Upper lobe of left lung (tissue), 6 donors: ENCODE results near the gene TM4SF5. TPM values are rescaled to one million over a fixed set of nuclear protein-coding genes. Genes with fewer than 3 reads are reported as not detected.

Experiments used
- ATAC-seq, 2 donors: fragments of 200-7000 bp; cut with Tn5 transposase; one replicate each; pipeline ENCODE4 v1.9.1; 2022; ENCODE audit warnings: mild to moderate bottlenecking in 2 of 2, moderate library complexity in 2 of 2; ENCODE audit not compliant: low FRiP score in 2 of 2
- DNase-seq, 2 donors: peaks; one replicate each; pipeline ENCODE4 v3.0.0-alpha.2; 2019 to 2020
- H3K27ac ChIP-seq, 4 donors: fragments of 200-600 bp; sonication (generic); one replicate each; pipeline ENCODE4 v1.5.1; 2016 to 2019
- H3K27me3 ChIP-seq, 4 donors: fragments of 200-600 bp; sonication (generic); one replicate each; pipeline ENCODE4 v1.5.1; 2017 to 2019
- H3K36me3 ChIP-seq, 4 donors: fragments of 200-600 bp; sonication (generic); one replicate each; pipeline ENCODE4 v1.5.1; 2016 to 2019
- H3K4me1 ChIP-seq, 4 donors: fragments of 200-600 bp; sonication (generic); one replicate each; pipeline ENCODE4 v1.5.1; 2018 to 2019
- H3K4me3 ChIP-seq, 4 donors: fragments of 200-600 bp; sonication (generic); one replicate each; pipeline ENCODE4 v1.5.1; 2017 to 2019; ENCODE audit warnings: mild to moderate bottlenecking in 2 of 4, moderate library complexity in 1 of 4
- H3K9me3 ChIP-seq, 4 donors: fragments of 200-600 bp; sonication (generic); one replicate each; pipeline ENCODE4 v1.5.1; 2018 to 2019
- EP300 ChIP-seq, 4 donors: sonication (generic); formaldehyde crosslinking; IDR thresholded peaks; one replicate each; pipeline ENCODE4 v1.5.1; 2017; ENCODE audit warnings: antibody characterized with exemption in 4 of 4, control low read depth in 2 of 4
- POLR2A ChIP-seq, 4 donors: fragments of 450-650 bp; IDR thresholded peaks; one replicate each; pipeline ENCODE4 v1.5.1; 2016 to 2017; ENCODE audit warnings: antibody characterized with exemption in 4 of 4, mild to moderate bottlenecking in 2 of 4
- POLR2AphosphoS5 ChIP-seq, 2 donors: sonication (generic); formaldehyde crosslinking; IDR thresholded peaks; one replicate each; pipeline ENCODE4 v1.5.1; 2017; ENCODE audit warnings: antibody characterized with exemption in 2 of 2
- WGBS, 2 donors: methylation state at CpG; one replicate each; pipeline ENCODE4 v1.1.5; 2017 to 2018; 5-methylcytosine and 5-hydroxymethylcytosine counted together
- total RNA-seq, 6 donors: library from RNA; depleted of rRNA in 4 of 6; stranded (reverse); fragments of >200 nt in 4 of 6; gene quantifications; one replicate each; pipeline versions ENCODE4 v1.1.0 to v1.2.1, GENCODE V29; 2016 to 2021
- TF ChIP-seq, protein P1 (sequence below), 6 experiments: fragments of 450-650 bp in 4 of 6; fragments of 200-600 bp in 2 of 6; sonication (generic) in 2 of 6; IDR thresholded peaks; one replicate each; pipeline ENCODE4 v1.5.1; 2016 to 2019; ENCODE audit warnings: antibody characterized with exemption in 6 of 6
- donor health status: DM: no; HTN: no; CAD: no; lungs with moderate emphysema.
- donor health status: DM: no; HTN: yes; CAD: no; lungs with severe emphysema.

TM4SF5 gene
- total RNA-seq, 6 donors from 2014 or later: not detected

DNA sequence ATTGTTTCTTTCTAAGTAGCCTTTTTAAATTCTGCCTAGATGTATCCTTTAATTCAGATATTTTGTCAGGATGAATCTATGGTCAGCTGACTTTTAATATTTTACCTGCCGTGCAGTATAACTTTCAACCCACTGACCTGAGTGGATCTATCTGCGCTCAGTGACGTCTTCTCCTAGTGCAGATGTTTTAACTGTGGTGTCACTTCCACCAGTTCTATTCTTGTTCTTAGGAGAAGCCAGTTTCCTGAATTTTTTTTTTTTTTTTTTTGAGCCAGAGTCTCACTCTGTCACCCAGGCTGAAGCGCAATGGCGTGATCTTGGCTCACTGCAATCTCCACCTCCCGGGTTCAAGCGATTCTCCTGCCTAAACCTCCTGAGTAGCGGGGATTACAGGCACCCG lies 5.0 kb upstream of the TM4SF5 start:
- H3K27ac ChIP-seq: peak overlapping the region; percentile 52 to 69 (median 56)
- no peaks in the 10 kb centered on the region for H3K9me3 ChIP-seq
- TF ChIP-seq EP300 (IDR thresholded peaks at IDR 0.05) (no peak), POLR2A (IDR thresholded peaks at IDR 0.05) (no peak), POLR2AphosphoS5 (IDR thresholded peaks at IDR 0.05) (no peak)
- TF ChIP-seq, protein P1, sequence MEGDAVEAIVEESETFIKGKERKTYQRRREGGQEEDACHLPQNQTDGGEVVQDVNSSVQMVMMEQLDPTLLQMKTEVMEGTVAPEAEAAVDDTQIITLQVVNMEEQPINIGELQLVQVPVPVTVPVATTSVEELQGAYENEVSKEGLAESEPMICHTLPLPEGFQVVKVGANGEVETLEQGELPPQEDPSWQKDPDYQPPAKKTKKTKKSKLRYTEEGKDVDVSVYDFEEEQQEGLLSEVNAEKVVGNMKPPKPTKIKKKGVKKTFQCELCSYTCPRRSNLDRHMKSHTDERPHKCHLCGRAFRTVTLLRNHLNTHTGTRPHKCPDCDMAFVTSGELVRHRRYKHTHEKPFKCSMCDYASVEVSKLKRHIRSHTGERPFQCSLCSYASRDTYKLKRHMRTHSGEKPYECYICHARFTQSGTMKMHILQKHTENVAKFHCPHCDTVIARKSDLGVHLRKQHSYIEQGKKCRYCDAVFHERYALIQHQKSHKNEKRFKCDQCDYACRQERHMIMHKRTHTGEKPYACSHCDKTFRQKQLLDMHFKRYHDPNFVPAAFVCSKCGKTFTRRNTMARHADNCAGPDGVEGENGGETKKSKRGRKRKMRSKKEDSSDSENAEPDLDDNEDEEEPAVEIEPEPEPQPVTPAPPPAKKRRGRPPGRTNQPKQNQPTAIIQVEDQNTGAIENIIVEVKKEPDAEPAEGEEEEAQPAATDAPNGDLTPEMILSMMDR (IDR thresholded peaks at IDR 0.05): no peak
- DNase-seq (no peak), ATAC-seq (peak in 1 of 2 donors; percentile 55)
- no peaks in the 10 kb centered on the region for H3K36me3 ChIP-seq
- no peaks in the 10 kb centered on the region for H3K4me1 ChIP-seq
- 57 to 67% methylated on average over 8 to 9 of the region's 9 CpGs for WGBS, 2 donors
- H3K27me3 ChIP-seq: no peaks in the 10 kb centered on the region
- H3K4me3 ChIP-seq: no peak overlapping the region

DNA sequence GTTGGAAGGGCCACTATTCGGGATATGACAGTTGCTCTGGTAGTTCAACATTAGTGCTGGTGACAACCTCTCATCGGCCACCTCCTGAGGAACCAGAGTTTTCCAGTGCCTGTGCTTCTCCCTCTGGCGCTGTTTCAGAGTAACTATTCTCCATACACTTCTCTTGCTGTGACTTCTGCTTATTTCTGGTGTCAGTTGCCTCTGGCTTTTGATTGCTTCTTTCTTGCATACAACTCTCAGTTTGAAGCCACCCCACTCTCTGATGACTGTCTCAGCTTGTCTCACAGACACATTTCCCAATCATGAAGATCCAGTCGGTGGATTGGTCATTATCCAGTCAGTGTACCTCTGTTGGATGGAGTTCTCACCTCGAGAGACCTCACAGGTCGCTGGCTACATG lies 3.4 kb upstream of the TM4SF5 start:
- Histone ChIP-seq H3K9me3 (no peaks in the 10 kb centered on the region), H3K4me1 (no peaks in the 10 kb centered on the region), H3K36me3 (no peaks in the 10 kb centered on the region), H3K27ac (peak overlapping the region in 1 of 4 donors; percentile 58), H3K27me3 (no peaks in the 10 kb centered on the region), H3K4me3 (no peak overlapping the region)
- TF ChIP-seq POLR2AphosphoS5 (IDR thresholded peaks at IDR 0.05): no peak
- TF ChIP-seq EP300 (IDR thresholded peaks at IDR 0.05): no peak
- TF ChIP-seq POLR2A (IDR thresholded peaks at IDR 0.05): peak in 1 of 4 donors; percentile 64
- DNase-seq (no peak), ATAC-seq (peak in 1 of 2 donors; percentile 49)
- WGBS, 2 donors: 67 to 68% methylated on average over 6 of the region's 6 CpGs

GRCh38 chr17:4769628-4770027 lies 2.1 kb upstream of the TM4SF5 start:
- no peak for DNase-seq
- H3K36me3 ChIP-seq: no peaks in the 10 kb centered on the region
- 83 to 94% methylated on average over 2 of the region's 2 CpGs for WGBS, 2 donors

GRCh38 chr17:4772235-4772613 lies 538 bp downstream of the TM4SF5 start:
- no peak for ATAC-seq
- Histone ChIP-seq H3K4me3 (no peak overlapping the region), H3K27me3 (no peaks in the 10 kb centered on the region), H3K9me3 (no peaks in the 10 kb centered on the region), H3K4me1 (no peaks in the 10 kb centered on the region), H3K27ac (no peak overlapping the region), H3K36me3 (no peaks in the 10 kb centered on the region)
- DNase-seq: no peak
- no peak for TF ChIP-seq POLR2A (IDR thresholded peaks at IDR 0.05)
- TF ChIP-seq, protein P1 (IDR thresholded peaks at IDR 0.05): no peak
- no peak for TF ChIP-seq POLR2AphosphoS5 (IDR thresholded peaks at IDR 0.05)
- no peak for TF ChIP-seq EP300 (IDR thresholded peaks at IDR 0.05)
- WGBS, 2 donors: 72 to 78% methylated on average over 8 to 10 of the region's 10 CpGs

More at GRCh38 chr17:4769628-4770027, 2.1 kb upstream of the TM4SF5 start:
- no peaks in the 10 kb centered on the region for H3K9me3 ChIP-seq
- no peak overlapping the region for H3K27ac ChIP-seq
- no peak for ATAC-seq
- H3K4me1 ChIP-seq: no peaks in the 10 kb centered on the region
- no peaks in the 10 kb centered on the region for H3K27me3 ChIP-seq
- TF ChIP-seq, protein P1 (IDR thresholded peaks at IDR 0.05): no peak
- TF ChIP-seq EP300 (IDR thresholded peaks at IDR 0.05) (no peak), POLR2AphosphoS5 (IDR thresholded peaks at IDR 0.05) (no peak), POLR2A (IDR thresholded peaks at IDR 0.05) (no peak)
- H3K4me3 ChIP-seq: no peak overlapping the region

GRCh38 chr17:4777969-4778760 lies 6.5 kb downstream of the TM4SF5 start:
- DNase-seq (no peak), ATAC-seq (no peak)
- H3K4me3 ChIP-seq: no peak overlapping the region
- TF ChIP-seq POLR2A (IDR thresholded peaks at IDR 0.05): no peak
- no peak for TF ChIP-seq POLR2AphosphoS5 (IDR thresholded peaks at IDR 0.05)
- no peak for TF ChIP-seq EP300 (IDR thresholded peaks at IDR 0.05)
- TF ChIP-seq, protein P1 (IDR thresholded peaks at IDR 0.05): no peak
- H3K9me3 ChIP-seq: no peaks in the 10 kb centered on the region
- H3K36me3 ChIP-seq: no peaks in the 10 kb centered on the region
- no peak overlapping the region for H3K27ac ChIP-seq
- WGBS, 2 donors: 65 to 71% methylated on average over 9 of the region's 9 CpGs
- no peaks in the 10 kb centered on the region for H3K4me1 ChIP-seq
- H3K27me3 ChIP-seq: peaks cover 0 to 4% (median 2%) of the 10 kb centered on the region in 4 donors
